Iris pigment epithelial cell (primary cell): ENCODE data around the gene SMYD1.

Source experiments
- DNase-seq: peaks from one replicate; pipeline ENCODE4 v3.0.0-alpha.2; 2011; ENCODE audit warnings: low read depth

Gene SMYD1

GRCh38 chr2:88055371-88056128 lies 12.1 kb upstream of the SMYD1 start, which contains the start of gene KRCC1:
KRCC1 (minus strand) TSS chr2:88055783; CDS start chr2:88028563, 27,220 bp downstream.
- DNase-seq: peak; percentile 96

GRCh38 chr2:88057437-88057844 lies 10.2 kb upstream of the SMYD1 start:
- no peak for DNase-seq

- no peak for DNase-seq
These were observed 9.4 kb upstream of the SMYD1 start for GRCh38 chr2:88058191-88058590.

GRCh38 chr2:88059979-88060906 lies 7.4 kb upstream of the SMYD1 start:
- peak; percentile 43 for DNase-seq

- DNase-seq: no peak
These were observed 6.7 kb upstream of the SMYD1 start for GRCh38 chr2:88060907-88061275.

- DNase-seq: no peak
These were observed 6.3 kb upstream of the SMYD1 start for GRCh38 chr2:88061295-88061694.

GRCh38 chr2:88066543-88066942 lies 1.1 kb upstream of the SMYD1 start:
- DNase-seq: no peak

GRCh38 chr2:88067189-88067588 lies 436 bp upstream of the SMYD1 start:
- DNase-seq: no peak

GRCh38 chr2:88068044-88068443 lies 419 bp downstream of the SMYD1 start:
- no peak for DNase-seq

GRCh38 chr2:88069117-88069516 lies 1.5 kb downstream of the SMYD1 start:
- DNase-seq: no peak

GRCh38 chr2:88070055-88070454 lies 2.4 kb downstream of the SMYD1 start:
- DNase-seq: no peak

- DNase-seq: no peak
These were observed 3.7 kb downstream of the SMYD1 start for GRCh38 chr2:88071365-88071764.

- DNase-seq: no peak
These were observed 6.5 kb downstream of the SMYD1 start for GRCh38 chr2:88074150-88074549.

GRCh38 chr2:88074854-88075292 lies 7.2 kb downstream of the SMYD1 start:
- DNase-seq: peak; percentile 90

- DNase-seq: no peak
These were observed 9.5 kb downstream of the SMYD1 start for GRCh38 chr2:88077080-88077479.

GRCh38 chr2:88078643-88079172 lies 11.1 kb downstream of the SMYD1 start:
- no peak for DNase-seq

- DNase-seq: no peak
These were observed 12.9 kb downstream of the SMYD1 start for GRCh38 chr2:88080545-88080944.

GRCh38 chr2:88081924-88082608 lies 14.4 kb downstream of the SMYD1 start:
- DNase-seq: no peak

GRCh38 chr2:88082781-88083180 lies 15.2 kb downstream of the SMYD1 start:
- no peak for DNase-seq

- no peak for DNase-seq
These were observed 17.5 kb downstream of the SMYD1 start for GRCh38 chr2:88085099-88085498.

GRCh38 chr2:88085602-88086001 lies 18.0 kb downstream of the SMYD1 start:
- no peak for DNase-seq

- no peak for DNase-seq
These were observed 18.8 kb downstream of the SMYD1 start for GRCh38 chr2:88086401-88086800.
